HG02571 (cell line): ENCODE data around the gene UPF2.

Experiments used
- ATAC-seq: cut with Tn5 transposase; IDR thresholded peaks from one replicate; pipeline ENCODE4 v1.9.1; 2021; ENCODE audit warnings: mild to moderate bottlenecking, moderate library complexity; ENCODE audit not compliant: unreplicated experiment

The UPF2 gene

GRCh38 chr10:11870461-11870780, 172.2 kb downstream of the UPF2 start:
- no peak for ATAC-seq
